ENCODE results near the gene PPARGC1A.

PPARGC1A gene

DNA sequence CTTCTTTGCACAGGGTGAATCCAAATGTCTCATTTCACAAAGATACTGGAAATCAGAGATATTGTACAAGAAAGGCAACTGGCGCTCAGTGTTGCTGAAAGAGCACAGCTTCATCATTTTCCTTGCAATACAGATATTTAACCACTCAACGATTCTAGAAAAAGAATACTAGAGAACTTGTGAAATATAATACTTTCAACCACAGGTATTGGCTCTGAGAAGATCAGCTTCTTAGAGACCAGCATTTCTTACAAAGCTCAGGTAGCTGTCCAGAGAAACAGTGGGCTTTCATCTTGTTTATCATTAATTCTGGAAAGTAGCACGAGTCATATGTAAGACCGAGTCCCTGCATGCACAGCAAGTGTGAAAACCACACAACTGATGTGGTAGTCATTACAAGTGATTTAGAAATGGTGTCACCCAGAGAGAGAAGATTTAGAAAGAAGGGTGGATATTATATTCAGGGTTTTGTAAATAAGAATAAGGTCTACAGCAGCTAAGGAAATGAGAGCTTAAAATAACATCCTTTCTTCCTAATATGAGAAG is 7.8 kb upstream of the PPARGC1A start:
- TF ChIP-seq POLR2A (IDR thresholded peaks at IDR 0.05; ENCODE audit: low read depth, low read length) (no peak), POLR2AphosphoS5 (IDR thresholded peaks at IDR 0.05; ENCODE audit: low read depth, low read length) (no peak), TAF1 (IDR thresholded peaks at IDR 0.05; ENCODE audit: low read depth, low read length) (no peak), SPI1 (IDR thresholded peaks at IDR 0.05; ENCODE audit: low read depth, low read length) (no peak), POU2F2 (IDR thresholded peaks at IDR 0.05; ENCODE audit: low read depth, low read length) (no peak), PAX5 (IDR thresholded peaks at IDR 0.05; ENCODE audit: insufficient read depth, low read length, severe bottlenecking) (no peak)
- DNase-seq (ENCODE audit: insufficient read length, low spot score) (no peak), FAIRE-seq (no peak)

- TF ChIP-seq TAF1 (IDR thresholded peaks at IDR 0.05; ENCODE audit: low read depth, low read length) (no peak), POU2F2 (IDR thresholded peaks at IDR 0.05; ENCODE audit: low read depth, low read length) (no peak), POLR2AphosphoS5 (IDR thresholded peaks at IDR 0.05; ENCODE audit: low read depth, low read length) (no peak), POLR2A (IDR thresholded peaks at IDR 0.05; ENCODE audit: low read depth, low read length) (no peak), SPI1 (IDR thresholded peaks at IDR 0.05; ENCODE audit: low read depth, low read length) (no peak), PAX5 (IDR thresholded peaks at IDR 0.05; ENCODE audit: insufficient read depth, low read length, severe bottlenecking) (no peak)
- FAIRE-seq (no peak), DNase-seq (ENCODE audit: insufficient read length, low spot score) (no peak)
Measured at GRCh38 chr4:23894021-23894420, 4.2 kb upstream of the PPARGC1A start.

- DNase-seq (ENCODE audit: insufficient read length, low spot score): no peak
- TF ChIP-seq POU2F2 (IDR thresholded peaks at IDR 0.05; ENCODE audit: low read depth, low read length) (no peak), POLR2A (IDR thresholded peaks at IDR 0.05; ENCODE audit: low read depth, low read length) (no peak), TAF1 (IDR thresholded peaks at IDR 0.05; ENCODE audit: low read depth, low read length) (no peak), PAX5 (IDR thresholded peaks at IDR 0.05; ENCODE audit: insufficient read depth, low read length, severe bottlenecking) (no peak), SPI1 (IDR thresholded peaks at IDR 0.05; ENCODE audit: low read depth, low read length) (no peak), POLR2AphosphoS5 (IDR thresholded peaks at IDR 0.05; ENCODE audit: low read depth, low read length) (no peak)
- FAIRE-seq: no peak
Measured at GRCh38 chr4:23891064-23891421, 1.2 kb upstream of the PPARGC1A start.

DNA sequence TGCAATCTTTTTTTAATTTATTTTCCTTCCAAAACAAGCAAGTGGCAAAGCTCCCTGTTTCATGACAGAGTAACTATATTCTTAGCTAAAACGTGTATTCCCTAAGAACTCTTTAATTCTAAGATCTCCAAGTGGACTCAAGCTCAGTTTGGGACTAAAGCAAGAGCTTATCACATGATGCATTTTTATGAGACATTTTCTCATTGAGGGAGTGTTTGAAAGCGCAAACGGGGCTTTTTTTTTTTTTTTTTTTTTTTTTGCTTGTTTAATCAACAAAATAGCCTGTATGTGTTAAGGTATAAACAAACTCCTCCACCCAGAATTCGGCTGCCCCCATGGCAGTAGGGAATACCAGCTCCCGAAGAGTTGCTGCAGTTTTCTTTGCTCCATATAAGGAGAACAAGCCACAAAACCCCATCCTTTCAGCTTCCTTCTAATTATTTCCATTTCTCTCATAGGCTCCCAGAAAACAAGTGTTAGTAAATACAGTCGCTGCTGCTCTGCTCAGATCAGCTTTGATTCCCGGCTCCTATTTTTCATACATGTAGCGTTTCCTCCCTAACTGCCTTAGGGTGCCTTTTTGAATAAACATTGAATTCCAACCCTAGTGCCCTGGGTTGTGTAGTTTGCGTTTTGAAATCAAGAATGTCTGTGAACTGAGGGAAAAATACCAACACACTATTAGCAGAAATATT is 669 bp upstream of the PPARGC1A start:
- DNase-seq (ENCODE audit: insufficient read length, low spot score) (no peak), FAIRE-seq (no peak)
- TF ChIP-seq POU2F2 (IDR thresholded peaks at IDR 0.05; ENCODE audit: low read depth, low read length) (no peak), POLR2AphosphoS5 (IDR thresholded peaks at IDR 0.05; ENCODE audit: low read depth, low read length) (no peak), SPI1 (IDR thresholded peaks at IDR 0.05; ENCODE audit: low read depth, low read length) (no peak), PAX5 (IDR thresholded peaks at IDR 0.05; ENCODE audit: insufficient read depth, low read length, severe bottlenecking) (no peak), POLR2A (IDR thresholded peaks at IDR 0.05; ENCODE audit: low read depth, low read length) (no peak), TAF1 (IDR thresholded peaks at IDR 0.05; ENCODE audit: low read depth, low read length) (no peak)

- no peak for DNase-seq (ENCODE audit: insufficient read length, low spot score)
- FAIRE-seq: no peak
- no peak for TF ChIP-seq PAX5 (IDR thresholded peaks at IDR 0.05; ENCODE audit: insufficient read depth, low read length, severe bottlenecking)
- no peak for TF ChIP-seq POU2F2 (IDR thresholded peaks at IDR 0.05; ENCODE audit: low read depth, low read length)
- no peak for TF ChIP-seq SPI1 (IDR thresholded peaks at IDR 0.05; ENCODE audit: low read depth, low read length)
- TF ChIP-seq TAF1 (IDR thresholded peaks at IDR 0.05; ENCODE audit: low read depth, low read length): no peak
- TF ChIP-seq POLR2AphosphoS5 (IDR thresholded peaks at IDR 0.05; ENCODE audit: low read depth, low read length): no peak
- TF ChIP-seq POLR2A (IDR thresholded peaks at IDR 0.05; ENCODE audit: low read depth, low read length): no peak
Measured at GRCh38 chr4:23889391-23889790, 456 bp downstream of the PPARGC1A start.

GRCh38 chr4:23888421-23889319 is 1.2 kb downstream of the PPARGC1A start:
- FAIRE-seq (no peak), DNase-seq (ENCODE audit: insufficient read length, low spot score) (no peak)
- TF ChIP-seq POLR2A (IDR thresholded peaks at IDR 0.05; ENCODE audit: low read depth, low read length): no peak
- TF ChIP-seq SPI1 (IDR thresholded peaks at IDR 0.05; ENCODE audit: low read depth, low read length): no peak
- TF ChIP-seq TAF1 (IDR thresholded peaks at IDR 0.05; ENCODE audit: low read depth, low read length): no peak
- TF ChIP-seq POU2F2 (IDR thresholded peaks at IDR 0.05; ENCODE audit: low read depth, low read length): no peak
- TF ChIP-seq POLR2AphosphoS5 (IDR thresholded peaks at IDR 0.05; ENCODE audit: low read depth, low read length): no peak
- no peak for TF ChIP-seq PAX5 (IDR thresholded peaks at IDR 0.05; ENCODE audit: insufficient read depth, low read length, severe bottlenecking)

DNA sequence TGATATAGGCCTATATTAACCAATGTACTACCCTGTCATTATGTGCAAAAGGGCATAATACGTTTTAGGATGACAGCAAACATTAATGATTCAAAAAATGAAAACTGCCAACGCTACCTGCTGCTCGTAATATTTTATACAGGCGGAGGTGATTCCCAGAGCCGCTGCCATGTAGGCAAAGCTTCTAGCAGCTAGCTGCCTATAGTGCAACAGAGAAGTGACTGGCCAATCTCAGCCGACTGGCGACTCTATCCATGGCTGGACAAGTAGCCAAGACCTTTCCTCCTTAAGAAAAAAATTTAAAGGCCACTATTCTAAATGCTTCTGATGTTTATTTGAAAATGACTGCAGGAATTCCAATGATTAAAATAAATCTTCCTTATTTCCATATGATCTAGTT is 1.9 kb downstream of the PPARGC1A start:
- DNase-seq (ENCODE audit: insufficient read length, low spot score) (no peak), FAIRE-seq (no peak)
- TF ChIP-seq POLR2AphosphoS5 (IDR thresholded peaks at IDR 0.05; ENCODE audit: low read depth, low read length): no peak
- no peak for TF ChIP-seq TAF1 (IDR thresholded peaks at IDR 0.05; ENCODE audit: low read depth, low read length)
- no peak for TF ChIP-seq POLR2A (IDR thresholded peaks at IDR 0.05; ENCODE audit: low read depth, low read length)
- no peak for TF ChIP-seq POU2F2 (IDR thresholded peaks at IDR 0.05; ENCODE audit: low read depth, low read length)
- no peak for TF ChIP-seq SPI1 (IDR thresholded peaks at IDR 0.05; ENCODE audit: low read depth, low read length)
- no peak for TF ChIP-seq PAX5 (IDR thresholded peaks at IDR 0.05; ENCODE audit: insufficient read depth, low read length, severe bottlenecking)

DNA sequence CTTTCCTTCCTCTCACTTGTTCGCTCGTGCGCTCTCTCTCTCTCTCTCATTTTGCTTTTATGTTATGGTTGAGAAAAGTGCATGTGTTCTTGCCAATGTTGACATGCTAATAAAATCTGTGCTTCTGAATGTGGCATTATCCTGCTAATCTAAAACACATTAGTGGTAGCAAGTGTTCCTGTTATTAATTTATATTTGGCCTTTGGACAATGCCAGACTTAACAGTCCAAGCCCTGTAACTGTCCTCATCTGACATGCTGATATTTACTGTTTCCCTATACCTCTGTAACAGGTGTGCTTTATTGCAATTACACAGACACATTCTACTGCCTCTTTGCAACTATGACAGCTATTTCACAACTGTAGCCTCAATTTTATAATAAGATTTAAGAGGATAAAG is 2.7 kb downstream of the PPARGC1A start:
- FAIRE-seq (no peak), DNase-seq (ENCODE audit: insufficient read length, low spot score) (no peak)
- TF ChIP-seq PAX5 (IDR thresholded peaks at IDR 0.05; ENCODE audit: insufficient read depth, low read length, severe bottlenecking) (no peak), POU2F2 (IDR thresholded peaks at IDR 0.05; ENCODE audit: low read depth, low read length) (no peak), POLR2AphosphoS5 (IDR thresholded peaks at IDR 0.05; ENCODE audit: low read depth, low read length) (no peak), SPI1 (IDR thresholded peaks at IDR 0.05; ENCODE audit: low read depth, low read length) (no peak), POLR2A (IDR thresholded peaks at IDR 0.05; ENCODE audit: low read depth, low read length) (no peak), TAF1 (IDR thresholded peaks at IDR 0.05; ENCODE audit: low read depth, low read length) (no peak)
